ENCODE measurements around the gene MICB. TPM values are rescaled to one million over a fixed set of nuclear protein-coding genes. Genes with fewer than 3 reads are reported as not detected.

Gene MICB
- total and polyA plus RNA-seq, 2 of the 8 experiments (the other 6 are each of a cell fraction or from before 2014, with no cell fraction given), result 16.2 to 25.3 TPM

- Histone ChIP-seq H3K23ac (ENCODE audit: insufficient read length) (no peak overlapping the region), H3K23me2 (ENCODE audit: low read depth, low read length) (peaks cover 5% of the 10 kb centered on the region), H2BK15ac (ENCODE audit: low read length) (no peak overlapping the region), H2AFZ (ENCODE audit: low read length) (no peak overlapping the region), H4K8ac (ENCODE audit: extremely low read depth, insufficient read depth, low read length) (no peak overlapping the region), H4K91ac (replicated peaks; ENCODE audit: insufficient read length, low read length) (no peak overlapping the region), H3K27ac (ENCODE audit: low read depth, low read length) (no peak overlapping the region), H3K36me3 (ENCODE audit: control insufficient read depth in 2 of 4, insufficient read depth in 4 of 4, low read length in 3 of 4) (peaks cover 50 to 67% (median 62%) of the 10 kb centered on the region in 4 experiments), H3K27me3 (replicated peaks in 1 of 4; ENCODE audit: control insufficient read depth in 3 of 4, extremely low read depth in 1 of 4, insufficient read depth in 3 of 4, low read length in 3 of 4) (no peaks in the 10 kb centered on the region), H4K20me1 (replicated peaks in 1 of 2; ENCODE audit: control insufficient read depth in 1 of 2, insufficient read depth in 2 of 2, low read length in 2 of 2) (peaks cover 37 to 39% of the 10 kb centered on the region in 2 experiments), H3K18ac (ENCODE audit: extremely low read depth, low read length) (no peak overlapping the region), H3K9me3 (ENCODE audit: insufficient read depth in 2 of 2, low read depth in 1 of 2, low read length in 1 of 2) (no peaks in the 10 kb centered on the region), H3K4me3 (ENCODE audit: extremely low read depth in 1 of 4, insufficient read depth in 2 of 4, low read depth in 3 of 4, low read length in 4 of 4) (peak overlapping the region in 2 of 4 experiments; percentile 75 to 95; a peak in 2 of 8 replicates), H3K4me1 (replicated peaks in 1 of 4; ENCODE audit: control insufficient read depth in 3 of 4, insufficient read depth in 4 of 4, low read length in 3 of 4) (peaks cover 2 to 13% (median 7%) of the 10 kb centered on the region in 4 experiments; a peak in 5 of 7 replicates), H2BK20ac (ENCODE audit: low read length) (no peak overlapping the region), H3K56ac (replicated peaks; ENCODE audit: insufficient read length, low read depth, low read length) (no peak overlapping the region), H3K9ac (replicated peaks in 1 of 4; ENCODE audit: extremely low read depth in 1 of 4, low read depth in 3 of 4, low read length in 3 of 4) (no peak overlapping the region; a peak in 1 of 7 replicates), H3K14ac (ENCODE audit: insufficient read length) (no peak overlapping the region), H3K4me2 (ENCODE audit: insufficient read depth in 1 of 2, low read depth in 2 of 2, low read length in 2 of 2) (peak overlapping the region; percentile 71 to 86; a peak in 3 of 4 replicates), H3K4ac (replicated peaks; ENCODE audit: insufficient read length, low read depth, low read length) (no peak overlapping the region), H2AK5ac (ENCODE audit: low read depth, low read length) (no peak overlapping the region), H2BK5ac (ENCODE audit: low read depth, low read length) (no peak overlapping the region), H2BK12ac (ENCODE audit: low read depth, low read length) (no peak overlapping the region), H2BK120ac (replicated peaks; ENCODE audit: low read depth, low read length) (no peak overlapping the region), H3K79me2 (ENCODE audit: control insufficient read depth in 1 of 2, insufficient read depth in 2 of 2, low read length in 2 of 2) (peaks cover 34 to 75% of the 10 kb centered on the region in 2 experiments), H3K79me1 (ENCODE audit: low read depth, low read length) (peaks cover 8% of the 10 kb centered on the region; the same call in 1 of the 2 replicates), H4K5ac (ENCODE audit: insufficient read length, low read depth, low read length) (no peak overlapping the region)
- DNase-seq (ENCODE audit: low read depth in 1 of 2, low spot score in 2 of 2), result no peak
- WGBS, 2 experiments (ENCODE audit: extremely low coverage in 1 of 2, insufficient coverage in 1 of 2, insufficient read length in 1 of 2, insufficient replicate concordance in 2 of 2, low coverage in 1 of 2, low lambda C conversion rate in 2 of 2, missing lambda C conversion rate in 1 of 2), result 90% methylated on average over 6 of the region's 6 CpGs; no CpG with 5 or more reads in 1 of the 2 experiments
- TF ChIP-seq CHD1 (IDR thresholded peaks at IDR 0.05; ENCODE audit: low read depth, low read length) (no peak), POLR2A (IDR thresholded peaks at IDR 0.05; ENCODE audit: control extremely low read depth in 1 of 2, low read depth in 2 of 2, low read length in 2 of 2) (peak in 1 of 2 experiments; percentile 21; a peak in 1 of 3 replicates)
- FAIRE-seq, result no peak
- POLR2A ChIA-PET (ENCODE audit: partially characterized antibody), result interaction anchor here (1.0 to 18.4 kb wide), 18 partner anchors 4 to 164 kb away, joined by 3 to 428 read pairs (median 4); partner anchors contain the start of genes ABHD16A, ATP6V1G2, C6orf47 and CSNK2B
- CTCF ChIA-PET (ENCODE audit: partially characterized antibody), result interaction anchor here (0.9 to 24.7 kb wide), 5 partner anchors 9 to 125 kb away, joined by 3 to 613 read pairs (median 4); partner anchors contain the start of gene NCR3
Measured at GRCh38 chr6:31538805-31539400, 41.0 kb downstream of the MICB start.
